Measurements from ENCODE around the gene CKS1B.
"Not testable (repeated sequence)": the region's sequence is repeated elsewhere in the genome, so short reads cannot be mapped to it uniquely, and the experiment has no call there.

The CKS1B gene

GRCh38 chr1:154962156-154962749 is 12.2 kb upstream of the CKS1B start:
- H3K4me3 ChIP-seq (ENCODE audit: low read depth, low read length) = peak overlapping the region; percentile 76

DNA sequence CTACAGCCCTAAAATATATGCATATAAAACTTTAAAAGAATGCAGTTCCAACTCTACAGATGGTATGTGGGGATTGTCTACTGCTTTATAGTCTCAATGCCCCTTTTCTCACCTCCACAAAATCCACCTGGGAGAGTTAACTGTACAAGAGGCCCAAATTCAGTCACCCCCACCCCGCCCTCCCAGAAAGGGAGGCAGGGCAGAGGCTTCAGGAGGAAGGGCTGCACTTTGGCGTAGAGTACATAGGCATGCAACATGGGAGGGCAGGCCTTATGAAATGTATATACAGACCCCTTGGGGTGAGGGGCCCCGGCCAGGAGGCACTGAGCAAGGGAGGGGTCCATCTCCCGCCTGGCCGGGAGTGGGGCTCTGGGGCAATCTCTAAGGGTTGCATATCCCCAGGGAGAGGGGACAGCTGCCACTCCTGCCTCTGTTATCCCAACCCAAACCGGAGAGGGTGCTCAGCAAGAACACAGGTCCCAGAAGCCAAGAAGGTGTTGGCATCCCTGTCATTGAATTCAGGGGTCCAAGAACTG is 11.6 kb upstream of the CKS1B start:
- H3K4me3 ChIP-seq (ENCODE audit: low read depth, low read length) = no peak overlapping the region

DNA sequence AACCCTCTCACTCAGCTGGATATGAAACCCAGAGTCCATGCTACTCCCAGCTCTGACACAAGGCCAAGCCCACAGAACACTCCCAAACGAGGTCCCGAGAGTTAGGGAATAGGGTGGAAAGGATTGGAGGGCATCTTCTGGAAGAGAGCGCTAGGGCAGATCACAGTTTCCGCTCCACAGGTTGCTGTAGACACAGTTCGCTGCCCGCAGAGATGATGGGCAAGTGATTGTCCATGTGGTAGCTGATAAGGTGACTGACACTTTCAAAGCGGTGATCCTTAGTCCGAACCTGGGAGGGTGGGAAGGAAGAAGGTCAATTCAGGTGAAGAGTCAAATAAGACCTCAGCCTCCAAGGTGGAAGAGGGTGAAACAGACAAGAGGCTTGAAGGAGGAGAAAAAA is 10.8 kb upstream of the CKS1B start:
- no peak overlapping the region for H3K4me3 ChIP-seq (ENCODE audit: low read depth, low read length)

GRCh38 chr1:154964359-154964758 is 10.1 kb upstream of the CKS1B start:
- H3K4me3 ChIP-seq (ENCODE audit: low read depth, low read length) = no peak overlapping the region

GRCh38 chr1:154966111-154966510 is 8.4 kb upstream of the CKS1B start:
- no peak overlapping the region for H3K4me3 ChIP-seq (ENCODE audit: low read depth, low read length)

DNA sequence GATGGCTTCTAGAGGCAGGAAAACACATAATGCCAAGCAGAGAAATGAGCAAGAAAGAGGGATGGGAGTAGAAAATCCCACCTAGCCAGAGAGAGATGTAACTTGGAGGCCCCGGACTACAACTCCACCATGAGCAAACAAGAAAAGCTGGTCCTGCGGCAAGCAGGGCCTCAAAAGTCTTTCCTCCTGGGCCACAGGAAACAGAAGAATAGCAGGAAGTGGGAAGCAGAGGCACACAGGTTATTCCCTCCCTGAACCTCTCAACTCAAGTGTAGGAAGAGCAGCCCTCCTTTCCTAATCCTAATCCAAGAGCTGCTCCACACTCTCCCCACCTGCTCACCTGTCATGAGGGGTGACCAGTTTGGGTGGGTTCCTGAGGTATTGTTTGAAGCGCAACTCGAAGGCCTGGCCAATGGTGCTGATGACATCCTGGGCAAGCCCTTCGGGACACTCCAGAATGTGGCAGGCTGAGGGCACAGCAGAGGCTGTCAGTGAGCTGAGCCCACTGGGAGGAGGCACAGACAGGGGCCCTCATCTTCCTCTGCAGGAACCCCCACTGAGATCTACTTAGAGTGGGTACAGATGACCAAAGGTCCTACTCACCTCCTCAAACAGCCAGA is 7.0 kb upstream of the CKS1B start:
- H3K4me3 ChIP-seq (ENCODE audit: low read depth, low read length) = no peak overlapping the region

DNA sequence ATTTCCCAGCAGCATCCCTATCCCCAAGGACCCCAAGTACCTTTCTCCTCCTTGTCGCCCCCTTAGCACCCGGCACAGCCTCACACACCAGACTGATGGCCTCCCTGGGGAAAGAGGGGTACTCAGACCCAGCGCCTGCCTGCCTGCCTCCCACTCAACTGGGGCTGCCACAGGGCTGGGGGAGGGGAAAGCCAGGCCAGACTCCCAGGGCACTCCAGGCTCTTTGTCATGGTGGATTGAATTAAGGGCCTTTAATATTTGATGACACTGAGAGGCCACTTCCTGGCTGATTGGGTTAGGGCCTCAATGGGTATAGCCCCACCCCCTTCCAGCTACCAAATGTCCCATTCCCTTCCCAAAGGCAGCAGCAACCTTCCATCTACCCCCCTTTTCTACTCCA is 5.8 kb upstream of the CKS1B start:
- peak overlapping the region; percentile 68 for H3K4me3 ChIP-seq (ENCODE audit: low read depth, low read length)

DNA sequence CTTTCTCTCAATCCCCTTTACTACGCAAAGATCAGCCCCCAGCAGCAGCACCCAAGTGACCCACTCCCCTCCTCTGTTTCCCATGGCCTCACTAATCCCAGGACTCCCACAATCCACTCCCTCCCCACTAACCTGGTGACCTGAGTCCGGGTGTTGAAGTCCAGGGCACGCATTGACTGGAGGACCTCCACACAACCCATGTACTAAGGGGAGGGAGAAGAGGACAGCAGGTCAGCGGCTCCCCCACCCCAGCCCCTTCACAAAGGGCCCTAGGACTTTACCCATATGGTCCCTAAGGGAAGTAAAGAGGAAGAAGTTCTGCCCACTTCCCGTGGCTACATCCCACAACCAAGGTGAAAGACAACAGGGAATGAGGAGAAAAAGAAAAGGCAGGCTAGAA is 5.2 kb upstream of the CKS1B start:
- H3K4me3 ChIP-seq (ENCODE audit: low read depth, low read length) = peak overlapping the region; percentile 68

DNA sequence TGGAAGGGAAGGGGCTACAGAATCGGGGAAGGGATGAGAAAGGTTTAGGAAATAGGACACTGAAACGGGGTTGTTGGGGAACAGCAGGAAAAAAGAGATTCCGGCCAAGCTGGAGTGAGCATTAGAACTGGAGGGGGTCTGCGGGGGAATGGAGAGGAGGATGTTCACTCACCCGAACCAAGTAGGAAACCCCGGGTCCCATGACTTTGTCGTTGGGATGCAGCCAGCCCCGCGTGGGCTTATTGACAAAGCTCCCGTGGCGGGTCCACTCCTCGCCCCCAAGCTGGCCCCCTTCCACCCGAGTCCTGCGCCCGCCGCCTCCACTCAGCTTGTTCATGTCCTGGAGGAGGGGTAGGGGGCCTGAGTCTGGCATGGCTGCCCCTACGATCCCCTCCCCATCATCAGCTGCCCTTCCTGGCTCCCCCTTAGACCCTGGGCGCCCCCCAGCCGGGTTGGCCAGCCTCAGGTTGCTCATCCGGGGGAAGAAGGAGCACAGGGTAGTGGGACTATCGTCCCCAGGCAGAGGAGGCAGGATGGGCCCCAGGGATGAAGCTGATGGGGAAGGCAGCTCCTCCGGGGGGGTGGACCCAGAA is 4.5 kb upstream of the CKS1B start:
- H3K4me3 ChIP-seq (ENCODE audit: low read depth, low read length) = peak overlapping the region; percentile 68

DNA sequence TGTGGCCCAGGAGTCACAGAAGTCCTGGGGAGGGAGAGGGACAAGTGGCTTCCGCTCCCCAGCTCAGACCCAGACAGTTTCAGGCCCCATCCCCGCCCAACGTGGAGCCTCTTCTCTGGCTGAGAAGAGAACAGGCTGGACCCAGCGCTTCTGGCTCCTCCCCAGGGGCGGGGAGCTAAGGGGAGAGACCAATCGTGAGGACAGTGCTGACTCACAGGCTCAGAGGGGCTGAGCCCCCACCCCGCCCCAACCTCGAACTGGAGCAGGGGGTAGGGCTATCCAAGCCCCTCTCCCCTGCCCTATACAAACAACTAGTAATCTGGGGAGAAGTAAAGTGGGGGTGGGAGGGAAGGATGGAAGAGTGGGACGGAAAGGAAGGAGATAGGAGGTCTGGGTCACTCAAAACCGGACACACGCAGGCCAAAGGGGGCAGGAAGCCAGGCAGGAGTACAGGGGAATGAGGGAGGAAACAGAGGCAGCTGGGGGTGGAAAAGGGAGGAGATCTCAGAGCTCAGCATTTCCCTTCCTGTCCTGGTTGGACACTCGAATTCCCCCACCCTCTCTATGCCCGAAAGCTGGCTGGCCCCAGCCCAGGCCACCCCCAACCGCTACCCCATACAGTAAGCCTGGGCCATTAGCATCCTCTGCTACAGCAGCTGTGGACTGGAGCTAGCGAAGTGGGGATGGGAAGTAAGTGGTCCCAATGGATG is 3.7 kb upstream of the CKS1B start, which contains the start of gene SHC1:
Gene SHC1, minus strand, starts transcription at position 117 of the 710 bp plus-strand sequence. CDS start 221 bp downstream, outside the sequence.
- H3K4me3 ChIP-seq (ENCODE audit: low read depth, low read length) = peak within 1 kb of the TSS; percentile 68

DNA sequence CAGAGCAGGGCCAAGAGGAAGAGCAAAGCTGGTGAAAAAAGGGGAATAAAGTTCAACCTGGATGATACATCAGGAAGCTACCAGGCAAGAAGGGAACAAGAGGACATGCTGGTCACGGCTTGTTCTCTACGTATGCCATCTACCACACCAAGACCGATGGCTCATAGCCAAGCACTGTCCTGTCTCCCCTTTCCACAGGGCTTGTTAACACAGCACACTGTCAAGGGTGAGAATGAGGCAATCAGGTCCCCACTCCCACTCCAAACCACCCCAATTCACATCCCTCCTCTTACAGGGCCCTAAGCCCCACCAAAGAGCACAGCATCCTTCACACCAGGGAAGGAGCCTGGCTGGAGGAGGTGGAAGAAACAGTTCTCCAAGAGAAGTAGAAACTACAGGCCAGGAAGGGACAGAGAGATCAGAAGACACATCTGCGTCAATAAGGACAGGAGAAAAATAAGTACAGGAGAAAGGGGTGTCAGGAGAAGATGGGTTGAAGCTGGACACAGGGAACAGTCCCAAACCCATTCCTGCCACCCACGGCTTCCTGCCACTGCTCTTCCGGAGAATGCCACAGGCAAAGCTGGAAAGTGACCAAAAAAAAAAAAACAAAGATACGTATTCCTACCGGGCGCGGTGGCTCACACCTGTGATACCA is 3.0 kb upstream of the CKS1B start:
- H3K4me3 ChIP-seq (ENCODE audit: low read depth, low read length) = peak overlapping the region; percentile 14

DNA sequence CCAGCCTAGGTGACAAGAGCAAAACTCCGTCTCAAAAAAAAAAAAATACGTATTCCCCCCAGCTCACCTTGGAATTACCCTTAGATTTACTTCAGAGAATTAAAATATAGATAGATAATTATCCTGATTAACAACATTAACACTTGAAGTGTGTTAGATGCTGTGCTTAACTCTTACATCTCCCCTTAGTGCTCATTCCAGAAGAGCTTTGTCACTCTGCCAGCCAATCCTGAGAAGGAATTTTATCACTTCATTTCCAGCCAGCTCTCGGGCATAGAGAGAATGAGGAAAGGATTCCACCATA is 2.3 kb upstream of the CKS1B start:
- no peak overlapping the region for H3K4me3 ChIP-seq (ENCODE audit: low read depth, low read length)

DNA sequence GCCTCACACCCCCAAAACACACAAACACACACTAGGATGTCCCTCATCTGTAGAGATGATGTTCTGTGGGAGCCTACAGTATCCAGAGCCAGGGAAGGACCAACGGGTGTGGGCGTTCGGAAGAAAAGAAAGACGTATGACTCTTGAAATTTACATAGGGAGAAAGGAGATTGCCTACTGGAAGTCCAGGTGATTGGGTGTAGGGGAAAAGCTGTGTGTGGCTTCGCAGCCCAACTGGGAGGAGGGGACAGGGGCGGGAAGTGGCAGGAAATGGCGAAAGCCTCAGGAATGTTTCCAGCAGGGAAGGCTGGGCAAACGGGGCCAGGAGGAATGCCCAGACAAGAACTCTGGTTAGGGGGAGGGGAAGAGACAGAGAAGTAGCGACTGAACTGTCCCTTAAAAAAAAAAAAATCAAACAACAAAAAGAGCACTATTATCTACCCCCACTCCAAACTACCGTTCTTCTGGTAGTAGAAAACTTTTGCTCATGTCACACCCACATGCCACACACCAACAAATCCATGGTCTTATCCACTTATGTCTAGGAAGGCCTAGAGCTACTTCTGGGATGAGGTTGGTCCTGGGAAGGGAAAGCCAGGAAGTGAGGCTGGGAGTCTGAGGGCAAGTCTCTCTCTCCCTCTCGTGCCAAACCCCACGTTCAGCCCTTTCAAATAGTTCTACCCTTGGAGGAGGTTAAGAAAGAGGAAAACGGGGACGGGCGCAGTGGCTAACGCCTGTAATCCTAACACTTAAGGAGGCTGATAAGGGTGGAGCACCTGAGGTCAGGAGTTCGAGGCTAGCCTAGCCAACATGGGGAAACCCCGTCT is 1.8 kb upstream of the CKS1B start:
- peak overlapping the region; percentile 68 for H3K4me3 ChIP-seq (ENCODE audit: low read depth, low read length)

- peak overlapping the region; percentile 68 for H3K4me3 ChIP-seq (ENCODE audit: low read depth, low read length)
Observed at GRCh38 chr1:154973344-154974101, 958 bp upstream of the CKS1B start.

- peak overlapping the region; percentile 68 for H3K4me3 ChIP-seq (ENCODE audit: low read depth, low read length)
Observed at GRCh38 chr1:154974808-154975408, 427 bp downstream of the CKS1B start.

DNA sequence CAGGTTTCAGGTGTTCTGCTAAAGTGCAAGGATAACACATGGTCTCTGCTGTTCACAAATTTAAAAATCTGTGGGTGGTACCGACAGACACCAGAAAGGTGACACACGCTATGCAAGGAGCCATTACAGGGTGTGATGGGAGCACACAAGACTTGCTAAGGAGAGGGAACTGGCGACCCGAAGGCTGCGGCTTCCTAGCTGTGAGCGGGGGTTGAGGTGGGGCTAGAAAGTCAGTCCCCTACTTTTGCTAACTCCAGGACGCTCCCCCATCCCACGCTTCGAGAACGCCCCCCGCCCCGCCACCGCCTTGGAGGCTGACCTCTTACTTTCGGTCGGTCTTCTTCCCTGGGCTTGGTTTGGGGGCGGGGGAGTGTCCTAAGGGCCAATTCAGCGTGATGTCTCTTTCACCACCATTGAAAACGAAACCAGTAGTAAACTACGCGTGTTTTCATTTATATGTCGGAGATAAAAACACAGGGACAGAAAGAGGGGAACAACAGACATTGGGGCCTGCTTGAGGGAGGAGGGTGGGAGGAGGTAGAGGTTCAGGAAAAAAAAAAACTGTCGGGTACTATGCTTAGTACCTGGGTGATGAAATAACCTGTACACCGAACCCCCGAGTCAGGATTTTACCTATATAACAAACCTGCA is 1.1 kb downstream of the CKS1B start:
- peak overlapping the region; percentile 68 for H3K4me3 ChIP-seq (ENCODE audit: low read depth, low read length)

DNA sequence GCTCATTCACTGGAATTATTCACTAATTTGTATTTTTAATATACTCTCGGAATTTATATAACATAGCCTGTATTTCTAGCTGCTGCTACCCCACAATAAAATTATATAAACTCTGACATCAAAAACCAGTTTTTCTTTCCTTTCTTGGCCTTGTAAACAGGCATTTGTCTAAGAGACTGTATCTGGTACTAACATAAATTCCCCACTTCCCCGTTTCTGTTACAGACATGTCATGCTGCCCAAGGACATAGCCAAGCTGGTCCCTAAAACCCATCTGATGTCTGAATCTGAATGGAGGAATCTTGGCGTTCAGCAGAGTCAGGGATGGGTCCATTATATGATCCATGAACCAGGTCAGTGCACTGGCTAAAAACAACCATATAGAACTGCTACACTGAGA is 3.3 kb downstream of the CKS1B start:
- H3K4me3 ChIP-seq (ENCODE audit: low read depth, low read length) = not testable (repeated sequence)

DNA sequence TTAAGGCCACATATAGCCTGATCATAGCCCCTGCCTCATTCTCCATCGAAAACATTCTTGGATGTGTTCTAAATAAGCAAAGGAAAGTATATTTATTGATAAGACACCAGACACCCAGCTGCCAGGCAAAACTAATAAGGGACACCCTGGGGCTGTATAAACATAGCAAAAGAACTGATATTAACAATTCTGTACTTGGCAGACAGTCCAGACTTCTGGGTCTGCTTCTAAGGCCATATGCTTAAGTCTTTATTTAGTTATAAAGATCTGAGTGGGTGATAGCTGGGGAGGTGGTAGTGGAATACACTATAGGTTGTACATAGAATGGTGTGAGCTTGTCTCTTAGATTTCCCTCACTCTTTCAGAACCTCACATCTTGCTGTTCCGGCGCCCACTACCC is 3.9 kb downstream of the CKS1B start:
- H3K4me3 ChIP-seq (ENCODE audit: low read depth, low read length) = no peak overlapping the region

DNA sequence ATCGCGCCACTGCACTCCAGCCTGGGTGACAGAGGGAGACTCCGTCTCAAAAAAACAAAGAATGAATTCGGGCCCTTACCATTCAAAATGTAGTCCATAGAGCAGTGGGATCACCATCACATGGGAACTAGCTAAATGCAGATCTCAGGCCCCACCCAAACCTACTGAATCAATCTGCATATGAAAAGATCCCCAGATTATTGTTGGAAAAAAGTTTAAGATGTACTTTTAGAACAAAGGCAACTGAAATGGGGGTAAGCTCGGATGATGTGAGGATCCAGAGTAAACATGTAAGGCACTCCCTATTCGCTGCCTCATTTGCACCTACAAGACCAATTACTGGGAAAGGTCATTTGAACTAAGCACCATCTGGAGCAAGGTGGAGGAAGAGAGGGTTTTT is 7.9 kb downstream of the CKS1B start:
- H3K4me3 ChIP-seq (ENCODE audit: low read depth, low read length) = peak overlapping the region; percentile 18
